Muscle layer of duodenum (tissue), 2 donors: ENCODE data around the gene AGAP3.

ENCODE experiments used
- H3K27ac ChIP-seq: one replicate; pipeline ENCODE4 v1.7.0; 2013; ENCODE audit warnings: mild to moderate bottlenecking, low read length
- H3K27me3 ChIP-seq: one replicate; pipeline ENCODE4 v1.7.0; 2013; ENCODE audit warnings: low read depth, mild to moderate bottlenecking, control low read depth, low read length
- H3K36me3 ChIP-seq, 2 donors: one replicate each; pipeline ENCODE4 v1.7.0; 2013; ENCODE audit warnings: low read length in 2 of 2, control low read depth in 1 of 2, mild to moderate bottlenecking in 1 of 2; ENCODE audit not compliant: insufficient read depth in 2 of 2, control insufficient read depth in 1 of 2
- H3K4me1 ChIP-seq, 2 donors: one replicate each; pipeline ENCODE4 v1.7.0; 2013; ENCODE audit warnings: low read length in 2 of 2, mild to moderate bottlenecking in 2 of 2, control low read depth in 1 of 2, moderate library complexity in 1 of 2; ENCODE audit not compliant: insufficient read depth in 2 of 2, control insufficient read depth in 1 of 2
- H3K4me3 ChIP-seq, 2 donors: one replicate each; pipeline ENCODE4 v1.7.0; 2013; ENCODE audit warnings: low read length in 2 of 2, low read depth in 1 of 2, mild to moderate bottlenecking in 1 of 2
- H3K9me3 ChIP-seq, 2 donors: one replicate each; pipeline ENCODE4 v1.7.0; 2013; ENCODE audit warnings: low read length in 2 of 2, control low read depth in 1 of 2, mild to moderate bottlenecking in 1 of 2; ENCODE audit not compliant: control insufficient read depth in 1 of 2
- donor health status: healthy.

AGAP3 gene

DNA sequence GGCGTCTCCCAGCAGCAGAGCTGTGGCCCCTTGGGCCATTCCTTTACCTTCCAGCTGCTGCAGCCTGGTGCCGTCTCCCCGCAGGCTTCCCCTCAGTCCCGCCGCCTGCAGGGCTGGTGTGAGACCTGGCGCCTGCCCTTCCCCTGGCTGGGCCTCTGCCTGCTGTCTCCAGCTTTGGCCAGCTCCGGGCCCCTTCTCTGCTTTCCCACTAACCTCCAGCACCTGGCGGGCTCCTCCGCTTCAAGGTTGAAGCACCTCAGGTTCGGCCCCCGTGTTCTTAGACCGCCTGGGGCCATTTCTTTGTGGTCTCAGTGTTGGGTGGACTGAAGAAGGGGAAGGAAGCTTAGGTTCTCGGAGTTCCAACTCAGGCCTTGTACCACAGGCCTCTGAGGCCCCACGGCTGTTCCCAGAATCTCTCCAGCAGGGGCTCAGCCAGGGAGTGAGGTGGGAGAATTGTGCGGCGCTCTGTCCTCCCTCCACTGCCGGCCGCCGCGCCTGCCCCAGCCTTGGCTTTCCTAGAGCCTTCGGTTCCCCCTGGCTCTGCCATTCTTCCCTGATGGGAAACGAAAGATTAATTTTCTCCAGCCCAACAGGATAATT is 50.9 kb downstream of the AGAP3 start:
- H3K27ac ChIP-seq = no peak overlapping the region
- peaks cover 45 to 78% of the 10 kb centered on the region in 2 donors for H3K36me3 ChIP-seq
- H3K4me3 ChIP-seq = no peak overlapping the region
- no peaks in the 10 kb centered on the region for H3K27me3 ChIP-seq
- no peaks in the 10 kb centered on the region for H3K9me3 ChIP-seq
- peaks cover 0 to 1% of the 10 kb centered on the region in 2 donors for H3K4me1 ChIP-seq

DNA sequence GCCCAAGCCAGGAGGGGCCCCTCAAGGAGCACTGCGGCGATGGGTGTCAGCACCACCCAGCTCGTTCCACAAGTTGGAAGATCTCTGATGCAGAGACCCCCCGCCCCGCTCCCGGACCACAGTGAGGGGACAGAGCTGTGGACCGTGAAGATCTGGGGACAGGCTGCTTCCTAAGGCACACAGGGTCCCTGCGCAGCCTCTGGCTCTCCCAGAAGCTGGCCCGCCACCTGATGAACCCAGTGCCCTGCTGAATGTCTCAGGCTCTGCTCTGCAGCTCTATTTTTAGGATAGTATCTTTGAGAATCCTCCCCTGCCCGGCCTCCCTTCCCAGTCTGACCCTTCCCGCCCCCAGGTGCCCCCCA is 51.5 kb downstream of the AGAP3 start:
- Histone ChIP-seq H3K36me3 (peaks cover 44 to 78% of the 10 kb centered on the region in 2 donors), H3K4me3 (no peak overlapping the region), H3K27me3 (no peaks in the 10 kb centered on the region), H3K9me3 (no peaks in the 10 kb centered on the region), H3K27ac (no peak overlapping the region), H3K4me1 (no peaks in the 10 kb centered on the region)

DNA sequence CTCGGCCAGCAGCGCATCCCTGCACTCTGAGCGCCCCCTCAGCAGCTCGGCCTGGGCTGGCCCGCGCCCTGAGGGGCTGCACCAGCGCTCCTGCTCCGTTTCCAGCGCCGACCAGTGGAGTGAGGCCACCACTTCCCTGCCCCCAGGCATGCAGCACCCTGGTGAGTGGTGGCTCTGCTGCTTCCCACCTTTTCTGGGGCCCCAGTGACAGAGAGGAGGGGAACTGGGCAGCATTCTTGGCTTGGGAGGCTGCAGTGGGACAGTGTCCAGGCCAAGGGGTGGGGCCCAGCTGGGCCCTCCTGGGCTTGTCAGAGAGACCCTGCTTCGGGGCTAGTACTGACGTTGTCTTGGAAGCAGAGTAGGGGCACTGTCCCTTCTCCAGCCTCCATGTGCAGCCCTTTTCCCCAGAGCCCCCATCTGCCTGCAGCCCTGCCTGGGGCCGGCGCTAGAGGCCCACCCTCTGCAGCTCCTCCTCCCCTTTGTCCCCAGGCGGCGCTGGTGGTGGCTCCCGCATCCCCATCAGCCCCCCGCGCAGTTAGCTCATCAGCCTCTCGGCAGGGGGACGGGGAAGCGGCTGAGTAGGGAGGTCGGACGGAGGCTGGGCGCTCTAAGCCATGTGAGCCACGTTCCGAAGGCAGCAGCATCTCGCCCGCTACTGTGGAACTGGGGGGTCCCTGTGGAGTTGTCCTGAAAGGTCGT is 52.0 kb downstream of the AGAP3 start:
- Histone ChIP-seq H3K36me3 (peaks cover 47 to 80% of the 10 kb centered on the region in 2 donors), H3K27me3 (no peaks in the 10 kb centered on the region), H3K9me3 (no peaks in the 10 kb centered on the region), H3K4me3 (no peak overlapping the region), H3K27ac (no peak overlapping the region), H3K4me1 (no peaks in the 10 kb centered on the region)

GRCh38 chr7:151139071-151139790 is 53.0 kb downstream of the AGAP3 start:
- H3K9me3 ChIP-seq = no peaks in the 10 kb centered on the region
- no peaks in the 10 kb centered on the region for H3K4me1 ChIP-seq
- no peak overlapping the region for H3K4me3 ChIP-seq
- no peak overlapping the region for H3K27ac ChIP-seq
- no peaks in the 10 kb centered on the region for H3K27me3 ChIP-seq
- peaks cover 42 to 82% of the 10 kb centered on the region in 2 donors for H3K36me3 ChIP-seq

DNA sequence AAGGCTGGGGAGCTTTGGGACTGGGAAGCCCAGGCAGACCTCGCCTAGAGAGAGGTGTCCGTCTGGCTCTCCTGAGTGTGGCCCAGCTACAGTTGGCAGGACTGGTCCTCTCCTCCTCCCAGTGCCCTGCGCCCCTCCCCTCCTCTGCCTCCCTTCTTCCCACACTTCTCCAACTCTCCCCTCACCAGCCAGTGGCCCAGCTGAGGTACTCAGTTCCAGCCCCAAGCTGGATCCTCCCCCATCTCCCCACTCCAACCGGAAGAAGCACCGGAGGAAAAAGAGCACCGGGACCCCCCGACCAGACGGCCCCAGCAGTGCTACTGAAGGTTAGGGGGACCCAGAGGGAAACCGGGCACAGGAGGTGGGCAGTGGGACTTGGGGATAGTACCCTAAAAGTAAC is 53.5 kb downstream of the AGAP3 start:
- Histone ChIP-seq H3K27me3 (no peaks in the 10 kb centered on the region), H3K36me3 (peaks cover 37 to 78% of the 10 kb centered on the region in 2 donors), H3K27ac (no peak overlapping the region), H3K4me3 (no peak overlapping the region), H3K9me3 (no peaks in the 10 kb centered on the region), H3K4me1 (no peaks in the 10 kb centered on the region)

DNA sequence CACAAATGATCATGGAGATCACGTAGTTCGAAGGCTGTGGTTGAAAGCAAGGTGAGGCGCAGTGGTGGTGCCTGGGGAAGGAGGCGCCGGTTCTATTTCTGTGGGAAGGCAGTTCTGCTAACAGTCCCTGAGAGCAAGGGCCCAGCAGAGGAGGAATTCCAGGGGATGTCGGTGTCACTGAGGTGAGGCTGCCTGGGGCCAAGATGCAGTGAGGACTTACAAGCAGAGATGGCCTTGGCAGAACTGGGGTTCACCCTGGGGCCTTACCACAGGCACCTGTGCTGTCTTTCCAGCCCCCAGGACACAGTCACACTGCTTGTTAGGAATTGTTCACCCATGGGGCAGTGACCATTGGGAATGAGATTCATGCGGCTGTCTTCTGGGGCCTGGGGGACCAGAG is 54.6 kb downstream of the AGAP3 start:
- H3K9me3 ChIP-seq = no peaks in the 10 kb centered on the region
- H3K27me3 ChIP-seq = no peaks in the 10 kb centered on the region
- H3K36me3 ChIP-seq = peaks cover 30 to 68% of the 10 kb centered on the region in 2 donors
- no peak overlapping the region for H3K27ac ChIP-seq
- no peaks in the 10 kb centered on the region for H3K4me1 ChIP-seq
- H3K4me3 ChIP-seq = no peak overlapping the region

- Histone ChIP-seq H3K27ac (no peak overlapping the region), H3K4me1 (no peaks in the 10 kb centered on the region), H3K27me3 (no peaks in the 10 kb centered on the region), H3K4me3 (no peak overlapping the region), H3K9me3 (no peaks in the 10 kb centered on the region), H3K36me3 (peaks cover 30 to 63% of the 10 kb centered on the region in 2 donors)
These were observed 55.1 kb downstream of the AGAP3 start for GRCh38 chr7:151141311-151141854.

- no peak overlapping the region for H3K27ac ChIP-seq
- no peaks in the 10 kb centered on the region for H3K4me1 ChIP-seq
- H3K36me3 ChIP-seq = peaks cover 30 to 56% of the 10 kb centered on the region in 2 donors
- H3K27me3 ChIP-seq = no peaks in the 10 kb centered on the region
- no peak overlapping the region for H3K4me3 ChIP-seq
- no peaks in the 10 kb centered on the region for H3K9me3 ChIP-seq
These were observed 55.8 kb downstream of the AGAP3 start for GRCh38 chr7:151141855-151142685.

GRCh38 chr7:151142686-151143040 is 56.4 kb downstream of the AGAP3 start:
- H3K27me3 ChIP-seq = no peaks in the 10 kb centered on the region
- H3K36me3 ChIP-seq = peaks cover 30 to 50% of the 10 kb centered on the region in 2 donors
- no peak overlapping the region for H3K4me3 ChIP-seq
- H3K27ac ChIP-seq = no peak overlapping the region
- H3K9me3 ChIP-seq = no peaks in the 10 kb centered on the region
- no peaks in the 10 kb centered on the region for H3K4me1 ChIP-seq

DNA sequence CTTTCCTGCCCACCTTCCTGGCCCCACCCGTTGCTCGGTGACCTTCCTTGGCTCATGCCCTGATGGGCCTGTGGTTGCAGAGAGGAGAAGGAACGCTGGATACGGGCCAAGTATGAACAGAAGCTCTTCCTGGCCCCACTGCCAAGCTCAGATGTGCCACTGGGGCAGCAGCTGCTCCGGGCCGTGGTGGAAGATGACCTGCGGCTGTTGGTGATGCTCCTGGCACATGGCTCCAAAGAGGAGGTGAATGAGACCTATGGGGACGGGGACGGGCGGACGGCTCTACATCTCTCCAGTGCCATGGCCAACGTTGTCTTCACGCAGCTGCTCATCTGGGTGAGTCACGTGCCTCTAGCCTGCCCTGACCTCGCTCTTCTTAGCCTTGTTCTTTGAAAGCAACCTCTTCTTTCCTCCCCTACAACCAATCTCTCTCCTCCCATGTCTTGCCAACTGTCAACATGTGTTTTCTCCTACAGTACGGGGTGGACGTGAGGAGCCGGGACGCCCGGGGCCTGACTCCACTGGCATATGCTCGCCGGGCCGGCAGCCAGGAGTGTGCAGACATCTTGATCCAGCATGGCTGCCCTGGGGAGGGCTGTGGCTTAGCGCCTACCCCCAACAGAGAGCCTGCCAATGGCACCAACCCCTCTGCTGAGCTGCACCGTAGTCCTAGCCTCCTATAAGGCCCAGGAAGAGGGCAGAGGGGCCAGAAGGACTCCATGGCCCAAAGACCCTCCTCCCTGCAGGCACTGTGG is 57.2 kb downstream of the AGAP3 start:
- Histone ChIP-seq H3K4me3 (no peak overlapping the region), H3K36me3 (peaks cover 30 to 45% of the 10 kb centered on the region in 2 donors), H3K4me1 (no peaks in the 10 kb centered on the region), H3K27ac (no peak overlapping the region), H3K9me3 (no peaks in the 10 kb centered on the region), H3K27me3 (no peaks in the 10 kb centered on the region)
